GM10847 (cell line): ENCODE measurements around the gene HYKK.
A peak's percentile ranks its signal among the peaks of the same experiment; 100 is the strongest.

Source experiments
- POLR2A ChIP-seq: IDR thresholded peaks from 2 replicates; pipeline ENCODE4 v1.6.1; 2011; ENCODE audit not compliant: insufficient read length; ENCODE audit errors: extremely low read depth

HYKK gene

GRCh38 chr15:78533331-78533730 lies 26.0 kb downstream of the HYKK start:
- TF ChIP-seq POLR2A: no peak

- TF ChIP-seq POLR2A: no peak
These were observed 28.8 kb downstream of the HYKK start for GRCh38 chr15:78536134-78536533.

- TF ChIP-seq POLR2A: no peak
These were observed 30.0 kb downstream of the HYKK start for GRCh38 chr15:78537266-78537905.

GRCh38 chr15:78538358-78538757 lies 31.0 kb downstream of the HYKK start:
- TF ChIP-seq POLR2A: no peak

GRCh38 chr15:78540141-78540870 lies 32.9 kb downstream of the HYKK start, which contains the start of gene PSMA4:
Gene PSMA4, plus strand, starts transcription at chr15:78540444. Its CDS starts 1,484 bp downstream, at chr15:78541928.
- TF ChIP-seq POLR2A: peak; percentile 93

GRCh38 chr15:78540871-78541743 lies 33.7 kb downstream of the HYKK start:
- no peak for TF ChIP-seq POLR2A

- TF ChIP-seq POLR2A: no peak
These were observed 34.3 kb downstream of the HYKK start for GRCh38 chr15:78541744-78542034.

- TF ChIP-seq POLR2A: no peak
These were observed 35.3 kb downstream of the HYKK start for GRCh38 chr15:78542647-78543046.

GRCh38 chr15:78550194-78550593 lies 42.8 kb downstream of the HYKK start:
- no peak for TF ChIP-seq POLR2A

- TF ChIP-seq POLR2A: no peak
These were observed 43.4 kb downstream of the HYKK start for GRCh38 chr15:78550815-78551214.

GRCh38 chr15:78551902-78552301 lies 44.5 kb downstream of the HYKK start:
- no peak for TF ChIP-seq POLR2A

GRCh38 chr15:78552597-78552996 lies 45.2 kb downstream of the HYKK start:
- no peak for TF ChIP-seq POLR2A

GRCh38 chr15:78561490-78561889 lies 54.1 kb downstream of the HYKK start:
- TF ChIP-seq POLR2A: no peak

- TF ChIP-seq POLR2A: no peak
These were observed 55.7 kb downstream of the HYKK start for GRCh38 chr15:78563092-78563491.

- TF ChIP-seq POLR2A: no peak
These were observed 57.3 kb downstream of the HYKK start for GRCh38 chr15:78564743-78565096.
